NCI-H2107 treated with DMSO at 0.1 percent for 48 hours (cell line): ENCODE measurements around the gene EFL1.
"Not testable (repeated sequence)": the region's sequence is repeated elsewhere in the genome, so short reads cannot be mapped to it uniquely, and the experiment has no call there.

Experiments used
- DNase-seq: peaks from one replicate; lab custom pipeline; 2025; ENCODE audit not compliant: unreplicated experiment; lab: John Stamatoyannopoulos, UW

EFL1 gene

DNA sequence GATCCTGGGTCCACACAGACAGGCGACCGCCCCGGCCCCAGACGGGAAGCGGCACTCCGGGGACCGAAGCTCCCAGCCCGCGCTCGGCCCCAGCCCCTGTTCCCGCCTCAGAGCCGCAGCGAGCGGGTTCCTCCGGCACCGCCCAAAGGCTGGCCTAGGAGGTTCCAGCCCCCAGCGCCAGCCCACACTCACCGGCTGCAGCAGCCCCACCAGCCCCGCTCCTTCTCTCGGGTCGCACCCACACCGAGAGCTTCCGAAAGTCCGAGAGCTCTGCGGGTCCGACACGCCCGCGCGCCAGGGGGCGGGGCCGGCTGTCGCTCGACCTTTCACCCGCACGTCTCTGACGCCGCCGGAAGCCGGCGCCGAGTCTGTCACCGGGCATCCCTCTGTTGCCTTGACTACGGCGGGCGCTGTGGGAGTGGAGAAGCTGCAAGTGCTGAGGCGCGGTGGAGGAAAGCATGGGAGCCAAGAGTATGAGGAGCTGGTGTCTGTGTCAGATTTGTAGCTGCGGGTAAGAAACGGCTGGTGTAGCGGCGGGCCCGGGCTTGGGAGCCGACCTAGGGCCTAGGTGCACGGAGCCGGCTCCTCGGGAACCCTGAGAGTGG is at the start of gene EFL1, which contains the start of gene SAXO2:
TSS of gene EFL1 (minus strand) at position 313 of the 605 bp plus-strand sequence. CDS start 956 bp downstream, outside the sequence.
TSS of gene SAXO2 (plus strand) at position 397 of the 605 bp plus-strand sequence. CDS start at position 459, 62 bp downstream.
- DNase-seq, result peak; percentile 31

DNA sequence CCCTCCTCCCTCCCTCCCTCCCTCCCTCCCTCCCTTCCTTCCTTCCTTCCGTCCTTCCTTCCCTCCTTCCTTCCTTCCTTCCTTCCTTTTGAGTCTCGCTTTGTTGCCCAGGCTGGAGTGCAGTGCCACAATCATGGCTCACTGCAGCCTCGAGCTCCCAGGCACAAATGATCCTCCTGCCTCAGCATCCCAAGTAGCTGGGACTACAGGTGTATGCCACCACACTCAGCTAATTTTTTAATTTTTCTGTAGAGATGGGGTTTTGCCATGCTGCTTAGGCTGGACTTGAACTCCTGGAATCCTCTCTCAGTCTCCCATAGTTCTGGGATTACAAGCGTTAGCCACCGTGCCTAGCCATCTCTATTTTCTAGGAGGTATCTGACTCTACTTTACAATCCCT is 48.8 kb upstream of the EFL1 start:
- not testable (repeated sequence) for DNase-seq

DNA sequence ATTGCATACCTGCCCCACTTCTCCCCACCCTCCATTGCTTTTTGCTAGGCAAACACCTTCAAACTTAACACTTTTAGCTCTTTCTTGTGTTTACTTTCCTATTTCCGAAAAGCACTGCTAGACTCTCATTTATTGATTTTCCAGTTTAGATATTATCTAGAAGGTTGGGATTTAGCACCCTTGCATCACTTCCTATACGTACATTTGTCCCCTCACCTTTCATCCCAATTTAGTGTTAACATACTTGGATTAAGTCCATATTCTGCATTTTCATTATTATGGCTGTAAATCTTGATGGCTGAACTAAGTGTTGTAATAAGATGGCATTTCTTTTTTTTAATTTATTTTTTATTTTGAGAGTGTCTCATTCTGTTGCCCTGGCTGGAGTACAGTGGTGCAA is 47.3 kb upstream of the EFL1 start:
- DNase-seq, result no peak

DNA sequence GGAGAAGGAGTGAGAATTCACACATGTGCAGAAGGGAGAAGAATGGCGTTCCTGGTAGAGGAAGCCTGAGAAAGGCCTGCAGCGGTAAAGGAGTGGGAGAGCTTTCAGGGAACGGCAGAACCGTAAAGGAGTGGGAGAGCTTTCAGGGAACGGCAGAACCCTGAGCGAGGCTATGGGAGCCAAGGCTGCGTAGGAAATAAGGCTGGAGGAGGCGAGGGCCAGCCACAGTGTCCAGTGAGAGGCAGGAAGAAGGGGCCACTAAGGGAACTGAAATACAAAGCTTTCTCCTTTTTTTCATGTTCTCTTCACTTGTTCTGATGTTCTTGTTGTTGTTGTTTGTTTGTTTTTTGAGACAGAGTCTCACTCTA is 45.2 kb upstream of the EFL1 start:
- DNase-seq, result no peak

DNA sequence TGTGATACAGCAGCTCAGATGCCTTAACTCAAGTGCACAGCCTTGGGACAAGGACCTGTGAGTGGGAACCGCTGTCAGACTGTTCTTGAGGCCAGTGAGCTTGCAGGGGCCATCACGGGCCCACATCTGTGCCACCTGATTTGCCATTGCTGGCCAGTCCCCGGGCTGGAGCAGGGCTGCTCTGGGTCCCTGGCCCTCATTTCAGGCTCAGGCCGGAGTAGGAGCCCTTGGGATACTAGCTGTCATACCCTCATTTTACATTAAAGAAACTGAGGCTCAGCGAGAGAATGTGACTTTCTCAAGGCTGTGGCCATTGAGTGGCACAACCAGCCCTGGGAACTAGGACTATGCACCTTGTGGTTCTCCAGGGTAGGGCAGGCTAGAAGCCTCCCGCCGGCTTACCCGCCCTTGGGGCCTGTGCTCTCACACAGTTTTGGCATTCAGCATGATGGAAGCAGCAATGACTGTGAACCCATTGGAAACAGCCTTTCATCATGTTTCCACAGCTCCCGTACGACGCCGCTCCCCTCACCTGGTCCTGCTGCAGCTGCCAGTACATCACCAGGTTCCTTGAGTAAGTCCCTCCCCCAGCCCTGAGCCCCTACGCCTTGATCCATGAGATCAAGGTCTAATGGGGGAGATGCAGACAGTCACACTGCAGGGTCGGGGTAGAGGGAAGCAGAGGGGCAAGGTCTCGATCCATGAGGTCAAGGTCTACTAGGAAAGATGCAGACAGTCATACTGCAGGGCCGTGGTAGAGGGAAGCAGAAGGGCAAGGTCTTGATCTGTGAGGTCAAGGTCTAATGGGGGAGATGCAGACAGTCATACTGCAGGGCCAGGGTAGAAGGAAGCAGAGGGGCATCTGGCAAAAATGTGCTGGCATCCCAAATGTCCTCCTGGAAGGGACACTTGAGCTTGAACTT is 44.5 kb upstream of the EFL1 start:
- no peak for DNase-seq

DNA sequence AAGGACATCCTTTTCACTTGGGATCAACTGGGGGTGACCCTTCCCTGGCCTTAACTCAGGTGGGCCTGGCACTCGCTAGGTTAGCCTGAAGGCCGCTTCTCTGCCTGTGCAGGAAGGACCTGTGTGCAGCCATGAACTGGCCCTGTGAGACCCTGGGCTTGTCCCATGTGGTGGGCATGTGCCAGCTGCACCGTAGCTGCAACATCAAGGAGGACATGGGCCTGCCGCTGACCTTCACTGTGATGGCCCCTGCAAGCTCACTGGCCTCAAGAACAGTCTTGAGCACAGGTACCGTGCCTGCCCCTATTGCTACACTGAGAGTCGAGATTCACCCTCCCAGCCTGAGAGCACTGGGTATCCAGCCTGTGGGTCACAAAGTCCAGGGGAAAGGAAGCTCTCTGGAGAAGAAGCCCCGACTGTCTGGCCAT is 43.1 kb upstream of the EFL1 start:
- DNase-seq, result no peak

DNA sequence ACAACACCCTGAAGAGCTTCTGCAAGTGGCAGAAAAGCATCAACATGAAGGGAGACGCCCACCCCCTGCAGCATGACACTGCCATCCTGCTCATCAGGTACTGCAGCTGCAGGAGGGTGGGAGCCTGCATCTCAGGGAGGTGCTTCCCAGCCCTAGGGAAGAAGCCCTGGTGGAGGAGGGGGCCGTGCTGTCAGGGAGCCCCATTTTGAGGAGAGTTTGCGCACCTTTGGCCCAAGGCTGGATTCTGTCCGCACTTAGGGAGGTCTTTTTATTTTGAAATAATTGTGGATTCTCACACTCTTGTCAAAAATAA is 42.2 kb upstream of the EFL1 start:
- no peak for DNase-seq

DNA sequence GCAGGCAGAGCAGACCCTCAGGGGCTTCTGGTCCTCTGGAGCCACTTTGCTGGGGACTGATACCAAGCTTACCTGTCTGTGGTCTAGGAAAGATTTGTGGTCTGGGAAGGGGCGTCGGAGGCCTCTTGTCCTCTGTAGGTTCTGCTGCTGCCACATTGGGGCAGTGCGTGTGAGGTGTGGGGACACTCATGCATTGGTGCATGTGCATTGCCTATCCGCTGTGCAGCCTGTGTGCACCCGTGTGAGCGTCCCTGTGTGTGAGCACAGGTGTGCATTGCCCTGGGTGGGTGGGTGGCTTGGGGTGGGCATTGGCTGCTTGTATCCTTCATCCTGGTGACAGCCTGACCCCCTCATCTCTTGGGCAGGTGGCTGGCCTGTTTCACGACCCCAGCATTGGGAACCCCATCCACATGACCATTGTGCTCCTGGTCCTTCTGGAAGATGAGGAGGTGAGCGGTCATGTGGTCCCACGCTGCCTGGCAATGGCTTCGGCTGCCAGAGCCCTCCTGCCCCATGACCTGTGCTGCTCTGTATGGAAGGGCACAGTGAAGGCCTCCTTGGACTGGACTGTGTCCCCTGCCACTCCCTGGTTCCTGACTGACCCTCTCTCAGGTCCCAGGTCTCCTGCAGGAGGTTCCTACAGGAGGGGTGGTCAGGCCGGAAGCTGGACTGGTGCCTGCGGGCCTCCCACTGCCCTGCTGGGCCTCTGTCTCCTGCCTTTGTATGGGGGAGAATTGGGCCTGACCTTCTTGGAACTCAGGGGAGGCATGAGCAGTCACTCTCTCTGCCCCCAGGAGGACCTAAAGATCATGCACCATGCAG is 41.6 kb upstream of the EFL1 start:
- DNase-seq, result no peak

DNA sequence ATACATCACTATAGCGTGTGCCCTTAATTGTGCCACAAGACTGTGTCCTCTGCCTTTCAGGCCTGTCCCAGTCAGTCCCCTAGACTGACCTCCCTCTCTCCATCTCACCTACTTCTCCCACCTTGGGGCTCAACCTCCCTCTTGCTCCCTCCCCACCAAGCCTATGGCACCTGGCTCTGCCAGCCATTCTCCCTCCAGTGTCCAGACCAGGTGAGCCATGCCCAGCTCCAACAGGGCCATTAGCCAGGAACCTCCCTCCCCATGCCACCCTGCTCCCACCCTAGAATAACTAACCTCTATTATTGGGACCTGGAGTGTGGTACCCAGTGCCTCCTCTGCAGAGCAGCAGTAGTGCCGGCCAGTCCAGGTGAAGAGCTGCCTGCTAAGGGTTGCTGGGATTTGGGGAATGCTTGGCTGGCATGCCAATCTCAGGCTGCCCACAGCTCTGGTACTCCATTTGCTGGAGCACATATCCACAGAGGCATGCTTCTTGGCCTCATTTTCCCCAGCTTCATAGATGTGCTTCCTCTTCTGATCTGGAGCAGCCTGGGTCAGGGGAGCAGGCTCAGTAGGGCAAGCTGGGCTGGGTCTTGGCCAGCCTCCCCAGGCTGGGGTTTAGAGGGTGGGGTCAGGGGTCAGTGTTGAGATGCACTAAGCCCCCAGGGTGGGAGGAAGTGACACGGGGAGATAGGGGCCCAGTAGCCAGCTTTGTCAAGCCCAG is 38.9 kb upstream of the EFL1 start:
- DNase-seq, result no peak

DNA sequence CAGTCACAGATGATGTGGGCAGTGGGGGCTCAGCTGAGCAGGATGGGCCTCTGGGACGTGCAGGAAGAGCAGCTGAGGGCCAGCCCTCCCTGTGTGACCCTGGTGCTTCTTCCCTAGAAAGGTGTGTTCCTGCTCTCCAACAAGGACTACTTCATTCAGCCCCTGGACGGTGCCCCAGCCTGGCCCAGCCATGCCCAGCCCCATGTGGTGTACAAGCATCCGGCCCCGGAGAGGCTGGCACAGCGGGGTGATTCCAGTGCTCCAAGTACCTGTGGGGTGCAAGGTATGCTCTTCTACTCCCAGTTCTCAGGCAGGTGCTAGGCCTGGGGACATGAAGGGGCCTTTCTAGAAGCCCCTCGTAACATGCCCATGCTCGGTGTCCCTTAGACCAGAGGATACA is 38.3 kb upstream of the EFL1 start:
- no peak for DNase-seq

DNA sequence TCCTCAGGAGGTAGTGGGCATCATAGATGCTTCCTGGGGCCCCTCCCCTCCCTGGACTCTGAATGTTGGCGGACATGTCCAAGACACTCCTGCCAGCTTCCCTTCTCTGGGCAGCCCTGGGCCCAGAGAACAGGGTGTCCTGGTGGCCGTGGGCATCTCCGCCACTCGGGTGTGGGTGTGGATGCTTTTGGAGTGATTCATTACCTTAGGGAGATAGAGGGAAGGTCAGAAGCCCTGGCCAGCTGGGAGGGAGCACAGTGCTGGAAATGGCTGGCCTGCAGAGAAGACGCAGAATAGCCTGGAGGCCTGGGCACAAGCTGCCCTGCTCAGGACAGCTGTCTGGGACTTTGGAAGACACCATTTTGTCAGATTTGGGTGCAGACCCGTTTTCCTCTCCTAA is 37.8 kb upstream of the EFL1 start:
- not testable (repeated sequence) for DNase-seq

DNA sequence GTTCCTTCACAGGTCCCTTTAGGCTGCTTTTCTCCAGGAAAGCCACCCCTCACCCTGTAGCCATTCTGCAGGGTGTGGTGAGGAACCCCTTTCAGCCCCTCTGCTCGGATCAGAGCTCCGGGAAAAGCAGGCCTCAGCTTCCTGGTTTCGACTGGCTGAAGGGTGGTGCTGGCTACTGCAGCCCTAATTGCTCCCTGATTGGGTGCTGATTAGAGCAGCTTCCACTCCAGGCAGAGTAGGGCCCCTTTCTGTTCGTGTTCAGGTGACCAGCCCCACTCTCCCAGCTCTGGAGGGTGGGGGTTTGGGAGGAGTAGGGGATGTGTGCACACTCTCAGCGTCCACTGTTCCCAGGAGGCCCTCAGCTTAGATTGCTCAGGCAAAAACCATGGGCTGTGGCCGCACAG is 37.0 kb upstream of the EFL1 start:
- DNase-seq, result not testable (repeated sequence)

DNA sequence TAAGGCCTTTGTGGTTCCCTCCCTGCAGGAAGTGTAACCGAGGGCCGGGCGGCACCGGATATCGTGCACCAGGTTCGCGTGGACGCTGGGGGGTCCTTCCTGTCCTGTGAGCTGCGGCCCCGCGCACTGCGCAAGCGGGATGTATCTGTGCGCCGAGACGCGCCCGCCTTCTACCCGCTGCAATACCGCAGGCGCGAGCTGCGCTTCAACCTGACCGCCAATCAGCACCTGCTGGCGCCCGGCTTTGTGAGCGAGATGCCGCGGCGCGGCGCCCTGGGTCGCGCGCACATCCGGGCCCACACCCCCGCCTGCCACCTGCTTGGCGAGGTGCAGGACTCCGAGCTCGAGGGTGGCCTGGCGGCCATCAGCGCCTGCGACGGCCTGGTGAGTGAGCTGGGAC is 36.0 kb upstream of the EFL1 start:
- DNase-seq, result no peak

DNA sequence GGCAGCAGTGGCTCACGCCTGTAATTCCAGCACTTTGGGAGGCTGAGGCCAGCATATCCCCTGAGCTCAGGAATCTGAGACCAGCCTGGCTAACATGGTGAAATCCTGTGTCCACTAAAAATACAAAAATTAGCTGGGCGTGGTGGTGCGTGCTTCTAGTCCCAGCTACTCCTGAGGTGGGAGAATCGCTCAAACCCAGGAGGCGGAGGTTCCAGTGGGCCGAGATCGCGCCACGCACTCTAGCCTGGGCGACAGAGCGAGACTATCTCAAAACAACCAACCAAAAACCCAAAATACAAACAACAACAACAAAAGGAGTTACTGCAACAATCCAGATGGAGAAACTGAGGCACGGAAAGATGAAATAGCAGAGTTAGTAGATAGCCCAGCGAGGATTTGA is 35.5 kb upstream of the EFL1 start:
- DNase-seq, result no peak

DNA sequence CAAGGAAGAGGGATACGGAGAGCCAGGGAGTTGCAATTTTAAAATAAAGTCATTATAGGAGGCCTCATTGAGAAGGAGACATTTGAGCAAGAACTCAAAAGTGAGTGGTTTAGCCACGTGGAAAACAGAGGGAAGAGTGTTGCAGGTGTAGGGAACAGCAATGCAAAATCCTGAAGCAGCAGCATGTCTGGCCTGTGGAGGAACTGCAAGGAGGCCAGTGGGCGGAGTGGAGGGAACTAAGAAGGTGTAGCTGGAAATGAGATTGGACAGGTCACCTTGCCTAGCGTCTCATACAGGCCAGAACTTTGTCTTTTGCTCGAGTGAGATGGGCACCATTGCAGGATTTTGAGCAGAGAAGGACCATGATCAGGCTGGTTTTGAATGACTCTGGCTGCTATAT is 35.0 kb upstream of the EFL1 start:
- no peak for DNase-seq

DNA sequence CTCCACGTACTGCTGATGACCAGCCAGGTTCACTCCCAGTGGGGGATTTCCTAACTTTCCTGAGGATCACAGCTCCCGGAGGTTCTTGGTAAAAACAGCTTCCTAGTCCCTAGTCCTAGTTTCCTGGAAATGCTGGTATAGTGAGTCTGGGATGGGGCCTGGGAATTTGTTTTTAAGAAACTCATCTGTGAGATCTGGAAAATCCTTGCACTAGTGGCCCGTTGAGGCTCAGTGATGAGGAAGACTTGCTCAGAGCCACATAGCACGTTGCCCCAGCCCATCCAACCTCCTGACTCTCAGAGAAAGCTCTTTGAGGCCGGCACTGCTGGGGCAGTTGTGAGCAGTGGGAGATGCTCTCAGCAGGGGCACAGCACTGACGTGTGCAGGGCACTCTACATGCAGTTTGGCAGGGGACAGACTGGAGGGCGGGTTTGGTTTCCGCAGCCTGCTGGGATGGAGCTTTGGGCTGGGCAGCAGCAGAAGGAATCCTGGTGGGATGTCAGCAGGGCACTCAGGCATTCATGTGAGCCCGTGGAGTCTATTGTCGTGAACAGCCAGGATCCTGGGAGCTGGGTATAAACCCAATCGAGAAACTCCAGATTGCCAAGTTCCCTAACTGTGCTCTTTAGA is 31.6 kb upstream of the EFL1 start:
- peak; percentile 48 for DNase-seq

DNA sequence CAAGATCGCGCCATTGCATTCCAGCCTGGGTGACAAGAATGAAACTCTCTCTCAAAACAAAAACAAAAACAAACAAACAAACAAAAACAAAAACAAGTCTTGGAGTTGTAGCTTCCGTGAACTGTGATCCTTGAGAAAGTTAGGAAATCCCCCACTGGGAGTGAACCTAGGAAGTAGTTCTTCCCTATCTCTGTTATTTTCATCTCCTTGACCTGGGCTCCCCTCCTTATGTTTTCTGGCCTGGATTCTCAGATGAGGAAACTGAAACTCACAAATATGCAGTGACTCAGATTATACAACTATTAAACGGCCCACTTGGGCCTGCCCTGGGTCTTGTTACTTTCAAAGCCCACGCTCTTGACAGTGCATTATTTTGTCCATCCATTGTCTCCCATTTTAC is 29.7 kb upstream of the EFL1 start:
- no peak for DNase-seq

DNA sequence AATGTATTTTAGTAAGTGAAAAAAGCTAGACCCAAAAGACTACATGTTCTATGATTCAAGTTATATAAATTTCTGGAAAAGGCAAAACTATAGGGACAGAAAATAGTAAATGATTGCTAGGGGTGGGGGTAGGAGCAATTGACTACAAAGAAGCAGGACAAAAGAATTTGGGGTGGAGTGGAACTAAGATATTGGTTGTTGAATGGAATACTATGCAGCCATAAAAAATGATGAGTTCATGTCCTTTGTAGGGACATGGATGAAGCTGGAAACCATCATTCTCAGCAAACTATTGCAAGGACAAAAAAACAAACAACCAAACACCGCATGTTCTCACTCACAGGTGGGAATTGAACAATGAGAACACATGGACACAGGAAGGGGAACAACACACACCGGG is 25.7 kb upstream of the EFL1 start:
- DNase-seq, result not testable (repeated sequence)

DNA sequence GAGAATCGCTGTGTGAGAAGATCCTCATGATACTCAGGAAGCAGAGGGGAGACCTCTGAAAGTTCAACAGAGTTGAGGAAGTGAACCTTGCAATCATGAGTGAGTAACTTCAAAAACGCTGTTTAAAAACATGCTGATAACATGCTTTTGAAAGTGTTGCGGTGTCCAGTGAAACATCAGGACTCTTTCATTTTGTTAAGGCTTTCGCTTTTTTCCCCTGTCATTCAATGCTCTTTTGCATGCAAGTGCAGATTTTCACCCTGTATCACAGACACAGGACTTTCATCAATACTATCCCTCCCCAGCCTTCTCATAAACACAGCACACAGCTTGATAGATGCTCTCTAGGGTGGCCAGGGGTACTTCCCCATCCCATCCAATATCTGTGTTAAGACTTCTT is 23.9 kb upstream of the EFL1 start:
- DNase-seq, result not testable (repeated sequence)

DNA sequence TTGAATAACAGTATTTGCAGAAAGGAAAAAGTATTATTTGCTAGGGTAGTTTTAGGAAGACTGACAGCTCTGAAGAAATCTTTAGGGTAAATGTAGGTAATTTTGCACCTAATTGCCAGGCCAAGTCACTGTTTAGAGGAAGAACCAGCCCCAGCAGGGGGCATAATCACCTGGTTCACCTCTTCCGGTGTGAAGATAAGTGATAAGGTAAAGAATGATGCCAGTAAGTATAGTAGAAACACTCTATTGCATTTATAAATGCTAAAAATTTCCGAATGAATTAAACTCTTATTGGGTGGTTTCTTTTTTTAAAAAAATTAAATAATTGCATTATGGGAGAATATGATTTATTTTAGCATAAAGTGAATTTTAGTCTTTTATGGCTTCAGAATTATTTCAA is 21.8 kb upstream of the EFL1 start:
- not testable (repeated sequence) for DNase-seq

DNA sequence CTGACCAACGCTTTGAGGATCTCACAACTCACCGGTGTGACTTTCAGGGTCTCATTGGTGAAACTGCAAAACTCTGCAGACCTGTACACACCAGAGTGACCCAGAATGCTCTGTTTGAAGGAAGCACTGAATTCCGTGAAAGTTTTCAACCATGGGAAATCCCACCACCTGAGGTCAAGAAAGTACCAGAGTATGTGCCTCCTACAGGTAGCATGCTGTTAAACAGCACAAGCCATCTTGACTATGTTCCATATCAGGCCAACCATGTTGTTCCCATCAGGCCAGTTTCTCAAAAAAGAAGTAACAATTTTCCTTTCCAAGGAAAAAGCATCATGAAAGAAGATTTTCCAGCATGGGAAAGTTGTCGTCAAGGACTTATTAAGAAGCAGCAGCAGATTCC is 19.9 kb upstream of the EFL1 start:
- not testable (repeated sequence) for DNase-seq
